Psoas muscle (tissue), 8 donors: ENCODE measurements around the gene FASN. TPM values are rescaled to one million over a fixed set of nuclear protein-coding genes. Genes with fewer than 3 reads are reported as not detected.
A peak's percentile ranks its signal among the peaks of the same experiment; 100 is the strongest.

ENCODE experiments used
- ATAC-seq, 4 donors: fragments of 200-7000 bp; cut with Tn5 transposase; one replicate each; pipeline ENCODE4 v1.9.1; 2020; ENCODE audit warnings: moderate library complexity in 3 of 4, mild to moderate bottlenecking in 2 of 4
- DNase-seq, 2 donors: peaks; one replicate each; pipeline ENCODE4 v3.0.0-alpha.2; 2020
- H3K27ac ChIP-seq: fragments of 200-600 bp; one replicate; pipeline ENCODE4 v1.8.0; 2022
- H3K27me3 ChIP-seq, 3 donors: fragments of 200-600 bp in 1 of 3; one replicate each; pipeline versions ENCODE4 v1.6.1 to v1.8.0; 2013 to 2022; ENCODE audit warnings: low read length in 2 of 3, mild to moderate bottlenecking in 2 of 3, moderate library complexity in 1 of 3; ENCODE audit not compliant: insufficient read depth in 3 of 3
- H3K36me3 ChIP-seq, 2 donors: fragments of 200-600 bp in 1 of 2; one replicate each; pipeline versions ENCODE4 v1.6.1 to v1.8.0; 2013 to 2022; ENCODE audit warnings: low read depth in 1 of 2, mild to moderate bottlenecking in 1 of 2, moderate library complexity in 1 of 2; ENCODE audit not compliant: insufficient read depth in 1 of 2
- H3K4me1 ChIP-seq: fragments of 200-600 bp; one replicate; pipeline ENCODE4 v1.8.0; 2022
- H3K4me3 ChIP-seq: fragments of 200-600 bp; one replicate; pipeline ENCODE4 v1.8.0; 2022; ENCODE audit warnings: mild to moderate bottlenecking
- H3K9me3 ChIP-seq: fragments of 200-600 bp; one replicate; pipeline ENCODE4 v1.8.0; 2022
- WGBS, 3 donors: extraction: QIAGEN DNeasy Blood & Tissue Kit; methylation state at CpG; one replicate each; pipeline versions ENCODE4 v1.1.6 to v1.1.7; 2013; 5-methylcytosine and 5-hydroxymethylcytosine counted together
- intact Hi-C, 2 donors: fragments of 100-400 bp; cut with DNase I; formaldehyde crosslinking; loops; one replicate each; pipeline versions ENCODE4 v1.11.0 to v1.14.2; 2022
- polyA plus RNA-seq, 3 donors: library from polyadenylated mRNA; stranded (reverse); fragments of 200-250 nt; gene quantifications; one replicate each; pipeline ENCODE4 v1.2.3, GENCODE V29; 2013
- total RNA-seq, 4 donors: library from RNA; stranded (reverse); fragmentation: NEBNext Ultra II Directional in 2 of 4; extraction: Animal tissue kit (Norgen Biotek cat#: 25700) in 2 of 4; gene quantifications; one replicate each; pipeline versions ENCODE4 v1.2.1 to v1.2.4, GENCODE V29; 2021 to 2023
- TF ChIP-seq, protein P1 (sequence below): fragments of 200-600 bp; IDR thresholded peaks from one replicate; pipeline ENCODE4 v1.8.0; 2022; ENCODE audit warnings: antibody characterized with exemption
- donor health status: healthy with polysubstance abuse.
- donor health status: DM: no; HTN: no; CAD: no; lungs with moderate emphysema.
- donor health status: Bipolar disorder and iron deficiency.
- donor health status: healthy.
- donor health status: DM: yes; HTN: yes; CAD: no.
- donor health status: DM: no; HTN: no; CAD: no.
- donor health status: DM: no; HTN: no; CAD: no.
- donor health status: DM: yes; HTN: yes; CAD: no.

Gene FASN
- total and polyA plus RNA-seq, 7 donors: 8.9 to 37.3 (median 22.7) TPM

DNA sequence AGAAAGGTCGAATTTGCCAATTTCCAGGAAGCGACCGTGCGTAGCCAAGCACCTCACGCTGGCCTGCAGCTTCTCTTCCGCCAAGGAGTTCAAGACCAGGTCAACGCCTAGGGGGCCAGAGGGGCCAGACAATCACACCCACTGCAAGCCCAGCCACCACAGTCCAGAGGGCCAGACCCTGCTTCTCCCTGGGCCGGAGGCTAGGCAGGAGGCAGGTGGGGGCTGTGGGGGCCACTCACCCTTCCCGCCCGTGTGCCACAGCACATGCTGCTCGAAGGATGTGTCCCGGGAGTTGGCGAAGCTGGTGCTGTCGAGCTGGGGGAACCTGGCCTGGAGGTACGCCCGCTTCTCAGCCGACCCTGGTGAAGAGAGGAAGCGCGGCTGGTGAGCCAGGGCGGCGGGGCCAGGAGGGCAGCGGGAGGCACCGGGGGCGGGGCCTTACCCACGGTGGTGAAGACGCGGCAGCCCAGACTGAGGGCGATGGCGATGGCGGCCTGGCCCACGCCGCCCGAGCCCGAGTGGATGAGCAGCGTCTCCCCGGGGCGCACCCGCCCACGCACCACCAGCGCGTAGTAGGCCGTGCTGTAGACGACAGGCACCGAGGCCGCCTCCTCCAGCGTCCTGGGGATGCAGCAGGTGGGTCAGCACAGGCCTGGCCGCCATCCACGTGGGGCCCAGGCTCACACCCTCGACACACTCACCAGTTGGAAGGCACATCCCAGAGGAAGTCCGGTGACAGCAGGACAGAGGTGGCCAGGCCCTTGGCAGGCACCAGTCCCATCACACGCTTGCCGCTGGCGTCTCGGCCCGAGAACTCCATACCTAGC is 14.3 kb downstream of the FASN start:
- no peak overlapping the region for H3K27ac ChIP-seq
- DNase-seq: peak in 1 of 2 donors; percentile 53
- H3K4me3 ChIP-seq: no peak overlapping the region
- TF ChIP-seq, protein P1, sequence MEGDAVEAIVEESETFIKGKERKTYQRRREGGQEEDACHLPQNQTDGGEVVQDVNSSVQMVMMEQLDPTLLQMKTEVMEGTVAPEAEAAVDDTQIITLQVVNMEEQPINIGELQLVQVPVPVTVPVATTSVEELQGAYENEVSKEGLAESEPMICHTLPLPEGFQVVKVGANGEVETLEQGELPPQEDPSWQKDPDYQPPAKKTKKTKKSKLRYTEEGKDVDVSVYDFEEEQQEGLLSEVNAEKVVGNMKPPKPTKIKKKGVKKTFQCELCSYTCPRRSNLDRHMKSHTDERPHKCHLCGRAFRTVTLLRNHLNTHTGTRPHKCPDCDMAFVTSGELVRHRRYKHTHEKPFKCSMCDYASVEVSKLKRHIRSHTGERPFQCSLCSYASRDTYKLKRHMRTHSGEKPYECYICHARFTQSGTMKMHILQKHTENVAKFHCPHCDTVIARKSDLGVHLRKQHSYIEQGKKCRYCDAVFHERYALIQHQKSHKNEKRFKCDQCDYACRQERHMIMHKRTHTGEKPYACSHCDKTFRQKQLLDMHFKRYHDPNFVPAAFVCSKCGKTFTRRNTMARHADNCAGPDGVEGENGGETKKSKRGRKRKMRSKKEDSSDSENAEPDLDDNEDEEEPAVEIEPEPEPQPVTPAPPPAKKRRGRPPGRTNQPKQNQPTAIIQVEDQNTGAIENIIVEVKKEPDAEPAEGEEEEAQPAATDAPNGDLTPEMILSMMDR: no peak
- 91 to 94% (median 91%) methylated on average over 53 to 55 of the region's 55 CpGs for WGBS, 3 donors
- no peaks in the 10 kb centered on the region for H3K9me3 ChIP-seq
- no peak for ATAC-seq
- no peaks in the 10 kb centered on the region for H3K27me3 ChIP-seq
- intact Hi-C loops: no loop called here
- H3K4me1 ChIP-seq: no peaks in the 10 kb centered on the region
- H3K36me3 ChIP-seq: peaks cover 7 to 99% of the 10 kb centered on the region in 2 donors

GRCh38 chr17:82083009-82083408 is 15.0 kb downstream of the FASN start:
- H3K27ac ChIP-seq: no peak overlapping the region
- no peaks in the 10 kb centered on the region for H3K4me1 ChIP-seq
- peaks cover 7 to 92% of the 10 kb centered on the region in 2 donors for H3K36me3 ChIP-seq
- DNase-seq: no peak
- H3K9me3 ChIP-seq: no peaks in the 10 kb centered on the region
- H3K27me3 ChIP-seq: no peaks in the 10 kb centered on the region
- no peak for ATAC-seq
- 91 to 96% (median 92%) methylated on average over 24 of the region's 24 CpGs for WGBS, 3 donors
- TF ChIP-seq, protein P1: no peak
- H3K4me3 ChIP-seq: no peak overlapping the region
- intact Hi-C loops: no loop called here

DNA sequence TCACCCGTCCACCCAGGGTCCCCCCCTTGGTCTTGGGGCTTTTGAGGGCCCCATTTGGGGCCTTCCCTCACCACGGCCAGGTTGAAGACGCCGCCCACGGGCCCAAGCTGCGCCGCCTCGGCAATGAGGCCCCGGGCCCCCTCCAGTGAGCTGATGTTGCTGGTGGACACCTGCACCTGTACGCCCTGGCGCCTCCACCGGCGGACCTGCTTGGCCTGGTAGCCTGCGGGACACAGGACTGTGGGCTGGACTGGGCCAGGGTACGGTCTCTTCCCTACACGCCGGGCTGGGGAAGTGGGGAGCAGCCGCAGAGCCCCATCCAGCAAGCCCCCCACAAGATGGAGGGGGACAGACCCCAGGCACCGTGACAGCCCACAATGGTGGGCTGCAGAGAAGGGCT is 15.6 kb downstream of the FASN start:
- intact Hi-C loops: no loop called here
- WGBS, 3 donors: 91 to 93% (median 92%) methylated on average over 18 to 19 of the region's 19 CpGs
- no peak overlapping the region for H3K4me3 ChIP-seq
- H3K36me3 ChIP-seq: peaks cover 7 to 86% of the 10 kb centered on the region in 2 donors
- no peak for ATAC-seq
- TF ChIP-seq, protein P1: no peak
- H3K4me1 ChIP-seq: no peaks in the 10 kb centered on the region
- DNase-seq: peak in 1 of 2 donors; percentile 49
- H3K9me3 ChIP-seq: no peaks in the 10 kb centered on the region
- H3K27ac ChIP-seq: no peak overlapping the region
- no peaks in the 10 kb centered on the region for H3K27me3 ChIP-seq

DNA sequence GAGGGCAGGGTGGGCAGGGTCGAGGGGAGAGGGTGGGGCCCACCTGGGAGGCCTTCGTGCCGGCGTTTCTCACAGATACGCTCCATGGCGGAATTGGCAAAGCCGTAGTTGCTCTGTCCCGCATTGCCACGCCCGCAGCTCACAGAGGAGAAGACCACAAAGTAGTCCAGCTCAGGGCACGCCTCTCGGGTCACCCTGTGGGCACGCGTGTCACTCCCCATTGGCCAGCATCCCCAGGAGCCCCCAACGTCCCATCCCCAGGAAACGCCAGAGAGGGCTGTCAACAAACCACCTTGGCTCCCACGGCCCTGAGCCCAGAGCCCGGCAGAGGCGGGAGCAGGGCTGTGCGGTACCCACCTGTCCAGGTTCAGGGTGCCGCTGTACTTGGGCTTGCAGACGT is 16.1 kb downstream of the FASN start:
- H3K9me3 ChIP-seq: no peaks in the 10 kb centered on the region
- H3K4me3 ChIP-seq: no peak overlapping the region
- H3K36me3 ChIP-seq: peaks cover 7 to 81% of the 10 kb centered on the region in 2 donors
- TF ChIP-seq, protein P1: no peak
- intact Hi-C loops: no loop called here
- no peaks in the 10 kb centered on the region for H3K27me3 ChIP-seq
- no peaks in the 10 kb centered on the region for H3K4me1 ChIP-seq
- no peak overlapping the region for H3K27ac ChIP-seq
- no peak for ATAC-seq
- 91 to 94% (median 93%) methylated on average over 21 to 22 of the region's 22 CpGs for WGBS, 3 donors
- DNase-seq: peak in 1 of 2 donors; percentile 49
